Spleen (tissue), 11 donors: ENCODE data around the gene BFSP1. TPM values are rescaled to one million over a fixed set of nuclear protein-coding genes. Genes with fewer than 3 reads are reported as not detected.

Experiments used
- DNase-seq: peaks from one replicate; pipeline ENCODE4 v3.0.0-alpha.2; 2020
- H3K27ac ChIP-seq, 8 donors: fragments of 200-600 bp; sonication (generic) in 7 of 8; 1 replicate in 4 of 8; 2 replicates in 4 of 8; pipeline versions ENCODE4 v1.5.0 to v1.8.0; 2016 to 2021; ENCODE audit warnings: inconsistent platforms in 4 of 8, mild to moderate bottlenecking in 4 of 8, moderate library complexity in 1 of 8
- H3K27me3 ChIP-seq, 7 donors: fragments of 200-600 bp; sonication (generic) in 6 of 7; replicated peaks in 1 of 7; 1 replicate in 4 of 7; 2 replicates in 3 of 7; pipeline versions ENCODE4 v1.5.0 to v1.8.0; 2016 to 2021; ENCODE audit warnings: inconsistent platforms in 3 of 7, mild to moderate bottlenecking in 1 of 7
- H3K36me3 ChIP-seq, 6 donors: fragments of 200-600 bp; sonication (generic) in 5 of 6; 1 replicate in 4 of 6; 2 replicates in 2 of 6; pipeline versions ENCODE4 v1.5.0 to v1.8.0; 2016 to 2021; ENCODE audit warnings: inconsistent platforms in 2 of 6
- H3K4me1 ChIP-seq, 6 donors: fragments of 200-600 bp; sonication (generic) in 5 of 6; 1 replicate in 3 of 6; 2 replicates in 3 of 6; pipeline versions ENCODE4 v1.5.0 to v1.8.0; 2016 to 2021; ENCODE audit warnings: inconsistent platforms in 3 of 6
- H3K4me3 ChIP-seq, 8 donors: fragments of 200-600 bp; sonication (generic) in 7 of 8; 1 replicate in 4 of 8; 2 replicates in 4 of 8; pipeline versions ENCODE4 v1.5.0 to v1.8.0; 2016 to 2021; ENCODE audit warnings: inconsistent platforms in 4 of 8, mild to moderate bottlenecking in 4 of 8, moderate library complexity in 2 of 8
- H3K9me3 ChIP-seq, 8 donors: fragments of 200-600 bp; sonication (generic) in 7 of 8; 1 replicate in 4 of 8; 2 replicates in 4 of 8; pipeline versions ENCODE4 v1.5.0 to v1.8.0; 2016 to 2021; ENCODE audit warnings: inconsistent platforms in 4 of 8
- POLR2A ChIP-seq, 3 donors: fragments of 450-650 bp; IDR thresholded peaks; one replicate each; pipeline ENCODE4 v1.5.1; 2017; ENCODE audit warnings: antibody characterized with exemption in 3 of 3, mild to moderate bottlenecking in 1 of 3
- POLR2AphosphoS5 ChIP-seq, 3 donors: sonication (generic); formaldehyde crosslinking; IDR thresholded peaks; one replicate each; pipeline ENCODE4 v1.5.1; 2017; ENCODE audit warnings: antibody characterized with exemption in 3 of 3
- WGBS, 5 donors: extraction: QIAGEN DNeasy Blood & Tissue Kit in 3 of 5; methylation state at CpG; one replicate each; pipeline versions ENCODE4 v1.1.5 to v1.1.7; 2013 to 2018; 5-methylcytosine and 5-hydroxymethylcytosine counted together
- intact Hi-C: fragments of 100-400 bp; cut with DNase I; formaldehyde crosslinking; loops from one replicate; pipeline ENCODE4 v1.15.0; 2023; ENCODE audit warnings: low total_unique reads
- polyA plus RNA-seq, 3 donors: library from polyadenylated mRNA; stranded (reverse); fragments of 200-250 nt; gene quantifications; one replicate each; pipeline ENCODE4 v1.2.1, GENCODE V29; 2013
- total RNA-seq, 7 donors: library from RNA; depleted of rRNA in 3 of 7; stranded (reverse); fragments of >200 nt in 3 of 7; fragmentation: NEBNext Ultra II Directional in 4 of 7; extraction: Animal tissue kit (Norgen Biotek cat#: 25700) in 4 of 7; gene quantifications; one replicate each; pipeline versions ENCODE4 v1.1.0 to v1.2.1, GENCODE V29; 2016 to 2021
- TF ChIP-seq, protein P1 (sequence below), 11 experiments: fragments of 200-600 bp in 7 of 11; fragments of 450-650 bp in 4 of 11; sonication (generic) in 4 of 11; IDR thresholded peaks in 8 of 11; conservative IDR thresholded peaks in 3 of 11; 1 replicate in 7 of 11; 2 replicates in 4 of 11; pipeline versions ENCODE4 v1.4.0 to v1.8.0; 2016 to 2021; ENCODE audit warnings: antibody characterized with exemption in 11 of 11, inconsistent platforms in 4 of 11, mild to moderate bottlenecking in 1 of 11
- donor health status: healthy with polysubstance abuse.
- donor health status: DM: no; HTN: no; CAD: no; lungs with moderate emphysema.
- donor health status: DM: no; HTN: no; CAD: no.
- donor health status: Bipolar disorder and iron deficiency.
- donor health status: healthy.
- donor health status: DM: no; HTN: no; CAD: no.
- donor health status: DM: yes; HTN: yes; CAD: no.

Gene BFSP1
- total and polyA plus RNA-seq, 10 donors, result 0.13 to 0.86 (median 0.41) TPM

DNA sequence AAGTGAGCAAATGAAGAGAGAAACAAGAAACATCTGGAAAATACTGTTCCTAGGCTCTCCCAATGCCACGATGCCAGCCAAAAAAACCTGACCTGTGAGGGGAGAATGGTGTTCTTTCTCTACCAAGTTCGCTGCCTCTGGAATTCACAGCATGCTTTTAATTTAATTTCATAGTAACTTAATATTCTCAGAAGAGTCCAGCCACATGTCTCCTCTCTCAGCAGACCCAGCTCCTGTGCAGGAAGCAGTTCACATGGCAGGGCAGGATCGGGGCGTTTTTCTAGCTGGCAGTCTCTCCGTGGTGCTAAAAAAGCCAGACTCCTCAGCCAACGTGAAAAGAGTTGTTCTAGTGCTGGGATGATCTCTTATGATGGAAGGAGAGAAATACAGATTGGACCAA is 57.5 kb downstream of the BFSP1 start:
- H3K4me3 ChIP-seq, result no peak overlapping the region
- DNase-seq, result no peak
- WGBS, 5 donors, result 76 to 92% (median 83%) methylated on average over 6 of the region's 6 CpGs
- H3K27ac ChIP-seq, result no peak overlapping the region
- TF ChIP-seq POLR2AphosphoS5 (IDR thresholded peaks at IDR 0.05) (no peak), POLR2A (IDR thresholded peaks at IDR 0.05) (no peak)
- TF ChIP-seq, protein P1, sequence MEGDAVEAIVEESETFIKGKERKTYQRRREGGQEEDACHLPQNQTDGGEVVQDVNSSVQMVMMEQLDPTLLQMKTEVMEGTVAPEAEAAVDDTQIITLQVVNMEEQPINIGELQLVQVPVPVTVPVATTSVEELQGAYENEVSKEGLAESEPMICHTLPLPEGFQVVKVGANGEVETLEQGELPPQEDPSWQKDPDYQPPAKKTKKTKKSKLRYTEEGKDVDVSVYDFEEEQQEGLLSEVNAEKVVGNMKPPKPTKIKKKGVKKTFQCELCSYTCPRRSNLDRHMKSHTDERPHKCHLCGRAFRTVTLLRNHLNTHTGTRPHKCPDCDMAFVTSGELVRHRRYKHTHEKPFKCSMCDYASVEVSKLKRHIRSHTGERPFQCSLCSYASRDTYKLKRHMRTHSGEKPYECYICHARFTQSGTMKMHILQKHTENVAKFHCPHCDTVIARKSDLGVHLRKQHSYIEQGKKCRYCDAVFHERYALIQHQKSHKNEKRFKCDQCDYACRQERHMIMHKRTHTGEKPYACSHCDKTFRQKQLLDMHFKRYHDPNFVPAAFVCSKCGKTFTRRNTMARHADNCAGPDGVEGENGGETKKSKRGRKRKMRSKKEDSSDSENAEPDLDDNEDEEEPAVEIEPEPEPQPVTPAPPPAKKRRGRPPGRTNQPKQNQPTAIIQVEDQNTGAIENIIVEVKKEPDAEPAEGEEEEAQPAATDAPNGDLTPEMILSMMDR (IDR thresholded peaks at IDR 0.05 in 8 of 11, conservative IDR thresholded peaks at IDR 0.05 in 3 of 11), result no peak
- intact Hi-C loops, result no loop called here
- H3K36me3 ChIP-seq, result no peaks in the 10 kb centered on the region
- no peaks in the 10 kb centered on the region for H3K4me1 ChIP-seq
- no peaks in the 10 kb centered on the region for H3K27me3 ChIP-seq
- no peaks in the 10 kb centered on the region for H3K9me3 ChIP-seq

DNA sequence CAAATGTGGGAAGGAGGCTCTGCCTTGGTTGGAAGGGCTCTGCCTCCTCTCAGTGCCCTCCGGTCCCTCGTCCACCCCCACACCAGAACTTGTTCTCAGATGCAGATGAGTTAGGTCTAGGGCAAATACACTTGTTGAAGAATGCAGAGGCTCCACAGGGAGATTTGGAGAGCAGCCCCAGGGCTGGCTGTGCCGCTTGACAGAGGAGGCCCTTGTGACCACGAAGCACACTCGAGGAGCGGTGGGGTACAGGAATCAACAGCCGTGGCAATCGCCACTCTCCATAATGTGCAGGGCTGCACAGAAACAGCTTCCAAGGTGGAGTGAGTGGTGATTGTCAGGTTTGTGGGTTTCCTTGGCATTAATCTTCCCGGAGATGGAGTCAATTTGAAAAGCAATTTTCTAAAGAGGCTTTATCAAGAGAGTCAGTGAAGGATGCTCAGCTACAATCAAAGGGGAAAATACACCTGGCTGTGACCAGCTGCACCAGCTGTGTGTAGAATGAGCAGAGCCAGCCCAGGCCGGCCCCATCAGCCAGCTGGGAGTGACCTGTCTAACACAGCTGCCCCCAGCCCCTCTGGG is 59.5 kb downstream of the BFSP1 start:
- Histone ChIP-seq H3K4me1 (no peaks in the 10 kb centered on the region), H3K4me3 (no peak overlapping the region), H3K27ac (no peak overlapping the region), H3K36me3 (no peaks in the 10 kb centered on the region), H3K27me3 (no peaks in the 10 kb centered on the region), H3K9me3 (no peaks in the 10 kb centered on the region)
- WGBS, 5 donors, result 77 to 90% (median 83%) methylated on average over 10 of the region's 10 CpGs
- TF ChIP-seq, protein P1 (IDR thresholded peaks at IDR 0.05 in 8 of 11, conservative IDR thresholded peaks at IDR 0.05 in 3 of 11), result no peak
- TF ChIP-seq POLR2AphosphoS5 (IDR thresholded peaks at IDR 0.05), result no peak
- no peak for TF ChIP-seq POLR2A (IDR thresholded peaks at IDR 0.05)
- intact Hi-C loops, result no loop called here
- DNase-seq, result no peak

DNA sequence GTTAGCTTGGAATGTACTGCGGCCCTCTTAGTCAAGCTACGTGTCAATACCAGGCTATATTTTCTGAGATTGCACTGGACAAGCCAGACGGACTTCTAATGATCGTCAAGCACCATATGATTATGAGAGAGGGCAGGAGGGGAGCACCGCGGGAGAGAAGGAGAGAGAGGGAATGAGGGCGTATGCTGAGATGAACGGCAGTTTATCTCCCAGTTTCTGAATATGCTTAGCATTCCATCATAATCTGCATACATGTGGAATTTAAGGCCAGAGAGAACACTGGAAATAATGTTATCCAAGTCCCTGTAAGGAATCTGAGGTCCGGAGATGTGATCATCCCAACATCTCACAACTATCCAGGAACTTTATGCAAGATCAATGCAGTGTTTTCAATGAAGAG is 60.2 kb downstream of the BFSP1 start:
- no peaks in the 10 kb centered on the region for H3K27me3 ChIP-seq
- no peaks in the 10 kb centered on the region for H3K36me3 ChIP-seq
- TF ChIP-seq POLR2A (IDR thresholded peaks at IDR 0.05) (no peak), POLR2AphosphoS5 (IDR thresholded peaks at IDR 0.05) (no peak)
- TF ChIP-seq, protein P1 (IDR thresholded peaks at IDR 0.05 in 8 of 11, conservative IDR thresholded peaks at IDR 0.05 in 3 of 11), result no peak
- H3K4me3 ChIP-seq, result no peak overlapping the region
- WGBS, 5 donors, result 86 to 93% (median 89%) methylated on average over 9 of the region's 9 CpGs
- intact Hi-C loops, result no loop called here
- H3K9me3 ChIP-seq, result no peaks in the 10 kb centered on the region
- no peak overlapping the region for H3K27ac ChIP-seq
- no peak for DNase-seq
- no peaks in the 10 kb centered on the region for H3K4me1 ChIP-seq

DNA sequence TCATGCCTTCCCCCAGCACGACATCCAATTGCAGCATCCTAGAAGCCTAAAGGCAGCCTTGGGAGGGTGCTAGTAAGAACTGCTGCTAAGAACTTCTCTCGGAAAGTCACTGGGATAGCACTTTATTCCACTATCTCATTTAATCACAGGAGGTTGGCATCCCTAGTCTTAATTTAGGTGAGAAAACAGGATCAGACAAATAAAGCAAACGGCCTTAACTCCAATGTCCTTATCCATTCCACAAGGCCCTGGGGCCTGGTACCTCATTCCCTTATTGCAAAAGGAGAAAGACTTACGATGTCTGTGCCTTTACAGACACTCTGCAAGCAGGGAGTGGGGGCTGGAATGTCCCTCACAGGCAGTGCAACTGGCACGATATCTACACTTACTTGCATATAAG is 60.7 kb downstream of the BFSP1 start:
- TF ChIP-seq POLR2A (IDR thresholded peaks at IDR 0.05) (no peak), POLR2AphosphoS5 (IDR thresholded peaks at IDR 0.05) (no peak)
- TF ChIP-seq, protein P1 (IDR thresholded peaks at IDR 0.05 in 8 of 11, conservative IDR thresholded peaks at IDR 0.05 in 3 of 11), result no peak
- no peaks in the 10 kb centered on the region for H3K9me3 ChIP-seq
- no peaks in the 10 kb centered on the region for H3K36me3 ChIP-seq
- 85 to 94% (median 89%) methylated on average over 5 of the region's 5 CpGs for WGBS, 5 donors
- H3K4me3 ChIP-seq, result no peak overlapping the region
- no peaks in the 10 kb centered on the region for H3K4me1 ChIP-seq
- no peak for DNase-seq
- no peaks in the 10 kb centered on the region for H3K27me3 ChIP-seq
- H3K27ac ChIP-seq, result no peak overlapping the region
- intact Hi-C loops, result no loop called here
